NCI-H2196 (cell line): ENCODE measurements around the gene HOXC4.
"Not testable (repeated sequence)": the region's sequence is repeated elsewhere in the genome, so short reads cannot be mapped to it uniquely, and the experiment has no call there.

ENCODE experiments used
- DNase-seq: peaks from one replicate; lab custom pipeline; 2025; ENCODE audit not compliant: unreplicated experiment; lab: John Stamatoyannopoulos, UW

Gene HOXC4

GRCh38 chr12:54081581-54082396 lies 28.2 kb downstream of the HOXC4 start:
- not testable (repeated sequence) for DNase-seq

- no peak for DNase-seq
These were observed 28.8 kb downstream of the HOXC4 start for GRCh38 chr12:54082397-54082892.

GRCh38 chr12:54088011-54088410 lies 34.4 kb downstream of the HOXC4 start:
- not testable (repeated sequence) for DNase-seq

GRCh38 chr12:54089465-54089864 lies 35.8 kb downstream of the HOXC4 start:
- DNase-seq = not testable (repeated sequence)

- DNase-seq = not testable (repeated sequence)
These were observed 36.7 kb downstream of the HOXC4 start for GRCh38 chr12:54090312-54090711.

- not testable (repeated sequence) for DNase-seq
These were observed 39.3 kb downstream of the HOXC4 start for GRCh38 chr12:54092943-54093342.

- DNase-seq = not testable (repeated sequence)
These were observed 42.3 kb downstream of the HOXC4 start for GRCh38 chr12:54095928-54096327.

GRCh38 chr12:54098644-54099043 lies 45.0 kb downstream of the HOXC4 start:
- DNase-seq = not testable (repeated sequence)

- not testable (repeated sequence) for DNase-seq
These were observed 47.0 kb downstream of the HOXC4 start for GRCh38 chr12:54100588-54100987.

- not testable (repeated sequence) for DNase-seq
These were observed 48.6 kb downstream of the HOXC4 start for GRCh38 chr12:54102223-54102622.

- DNase-seq = not testable (repeated sequence)
These were observed 50.2 kb downstream of the HOXC4 start for GRCh38 chr12:54103827-54104226.
